ENCODE measurements around the gene ZNF525.

DNA sequence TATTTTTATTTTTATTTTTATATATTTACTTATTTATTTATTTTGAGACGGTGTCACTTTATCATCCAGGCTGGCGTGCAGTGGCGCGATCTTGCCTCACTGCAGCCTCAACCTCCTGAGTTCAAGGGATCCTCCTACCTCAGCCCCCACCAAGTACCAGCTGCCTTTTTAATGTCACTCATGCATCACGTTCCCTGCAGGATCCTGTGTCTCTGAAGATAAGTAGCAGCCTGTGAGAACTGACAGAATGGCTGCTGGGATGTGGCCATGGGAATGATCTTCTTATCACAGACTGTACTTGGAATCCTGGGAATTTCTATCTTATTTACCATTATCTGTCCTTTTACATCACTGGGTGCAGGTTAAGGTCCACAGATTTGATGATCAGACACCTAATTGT lies 57.0 kb downstream of the ZNF525 start:
- TF ChIP-seq, protein P1, sequence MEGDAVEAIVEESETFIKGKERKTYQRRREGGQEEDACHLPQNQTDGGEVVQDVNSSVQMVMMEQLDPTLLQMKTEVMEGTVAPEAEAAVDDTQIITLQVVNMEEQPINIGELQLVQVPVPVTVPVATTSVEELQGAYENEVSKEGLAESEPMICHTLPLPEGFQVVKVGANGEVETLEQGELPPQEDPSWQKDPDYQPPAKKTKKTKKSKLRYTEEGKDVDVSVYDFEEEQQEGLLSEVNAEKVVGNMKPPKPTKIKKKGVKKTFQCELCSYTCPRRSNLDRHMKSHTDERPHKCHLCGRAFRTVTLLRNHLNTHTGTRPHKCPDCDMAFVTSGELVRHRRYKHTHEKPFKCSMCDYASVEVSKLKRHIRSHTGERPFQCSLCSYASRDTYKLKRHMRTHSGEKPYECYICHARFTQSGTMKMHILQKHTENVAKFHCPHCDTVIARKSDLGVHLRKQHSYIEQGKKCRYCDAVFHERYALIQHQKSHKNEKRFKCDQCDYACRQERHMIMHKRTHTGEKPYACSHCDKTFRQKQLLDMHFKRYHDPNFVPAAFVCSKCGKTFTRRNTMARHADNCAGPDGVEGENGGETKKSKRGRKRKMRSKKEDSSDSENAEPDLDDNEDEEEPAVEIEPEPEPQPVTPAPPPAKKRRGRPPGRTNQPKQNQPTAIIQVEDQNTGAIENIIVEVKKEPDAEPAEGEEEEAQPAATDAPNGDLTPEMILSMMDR (IDR thresholded peaks at IDR 0.05): no peak
- TF ChIP-seq EP300 (IDR thresholded peaks at IDR 0.05): no peak
- no peak for TF ChIP-seq POLR2A (IDR thresholded peaks at IDR 0.05)

Data from upper lobe of left lung (tissue), 4 donors.